AG04450 (cell line): ENCODE measurements around the gene GOLGA6L7. TPM values are rescaled to one million over a fixed set of nuclear protein-coding genes. Genes with fewer than 3 reads are reported as not detected.

Experiments used
- CTCF ChIA-PET: fragments of 300-600, 350-600 bp; formaldehyde crosslinking; extraction: SDS; loops from one replicate; lab custom pipeline; 2022; ENCODE audit warnings: antibody characterized with exemption, inconsistent platforms; lab: Charles Lee
- POLR2A ChIA-PET: fragments of 350-600 bp; formaldehyde crosslinking; extraction: SDS; loops from one replicate; lab custom pipeline; 2021; ENCODE audit warnings: antibody characterized with exemption, inconsistent platforms; lab: Yijun Ruan, JAX
- DNase-seq: peaks from one replicate; pipeline ENCODE4 v3.0.0-alpha.2; 2011; ENCODE audit warnings: low read depth, low spot score
- H3K27ac ChIP-seq: one replicate; pipeline ENCODE4 v1.5.1; 2012; ENCODE audit warnings: low read depth, low read length, control low read depth
- H3K27me3 ChIP-seq: one replicate; pipeline ENCODE4 v1.6.0; 2012; ENCODE audit warnings: low read length; ENCODE audit not compliant: control insufficient read depth, insufficient read depth
- H3K4me3 ChIP-seq: 2 replicates; pipeline ENCODE4 v1.5.1; 2011; ENCODE audit warnings: mild to moderate bottlenecking, low read depth, low read length, control low read depth
- H3K9me3 ChIP-seq: 2 replicates; pipeline ENCODE4 v1.5.1; 2012; ENCODE audit warnings: low read length; ENCODE audit not compliant: control insufficient read depth, insufficient read depth
- CTCF ChIP-seq: IDR thresholded peaks from 2 replicates; pipeline ENCODE4 v1.5.1; 2011; ENCODE audit warnings: low read depth, low read length, control low read depth, inconsistent platforms
- polyA plus RNA-seq: library from polyadenylated mRNA; depleted of rRNA; stranded (reverse); fragments of >200 nt; gene quantifications from 2 replicates; pipeline ENCODE4 v1.2.3, GENCODE V29; 2011

The GOLGA6L7 gene
- polyA plus RNA-seq, 1 experiment, result not detected

- CTCF ChIA-PET, result interaction anchor here (2.4 kb wide), 1 partner anchor 203 kb away, joined by 9 read pairs; no protein-coding TSS in a partner anchor
- peak overlapping the region; percentile 68 for H3K4me3 ChIP-seq
- POLR2A ChIA-PET, result no interaction called here
- TF ChIP-seq CTCF, result no peak
- no peak for DNase-seq
- H3K9me3 ChIP-seq, result no peaks in the 10 kb centered on the region; the same call in 1 of the 2 replicates
- no peaks in the 10 kb centered on the region for H3K27me3 ChIP-seq
- no peak overlapping the region for H3K27ac ChIP-seq
Observed at GRCh38 chr15:28886431-28887338, 38.2 kb upstream of the GOLGA6L7 start.

GRCh38 chr15:28885630-28886430 is 37.4 kb upstream of the GOLGA6L7 start, which contains the start of gene APBA2:
APBA2 (plus strand) TSS chr15:28885974; CDS start chr15:29053885, 167,911 bp downstream.
- Histone ChIP-seq H3K4me3 (peak within 1 kb of the TSS; percentile 68), H3K27ac (no peak within 1 kb of the TSS), H3K27me3 (no peaks in the 10 kb centered on the region), H3K9me3 (no peaks in the 10 kb centered on the region; the same call in 1 of the 2 replicates)
- no peak for DNase-seq
- ChIA-PET POLR2A (no interaction called here), CTCF (interaction anchor here (1.3 to 2.4 kb wide), 2 partner anchors 204 to 218 kb away, joined by 5 to 9 read pairs; no protein-coding TSS in a partner anchor)
- no peak for TF ChIP-seq CTCF

- H3K27ac ChIP-seq, result no peak overlapping the region
- POLR2A ChIA-PET, result no interaction called here
- H3K9me3 ChIP-seq, result no peaks in the 10 kb centered on the region; the same call in 1 of the 2 replicates
- CTCF ChIA-PET, result interaction anchor here (1.3 to 2.4 kb wide), 2 partner anchors 205 to 218 kb away, joined by 5 to 9 read pairs; no protein-coding TSS in a partner anchor
- H3K4me3 ChIP-seq, result peak overlapping the region; percentile 68
- TF ChIP-seq CTCF, result 0 out of 2 replicates have a peak, but pooled peaks have one; percentile 2
- no peaks in the 10 kb centered on the region for H3K27me3 ChIP-seq
- DNase-seq, result no peak
Observed at GRCh38 chr15:28885128-28885629, 36.7 kb upstream of the GOLGA6L7 start.

GRCh38 chr15:28884151-28884940 is 35.9 kb upstream of the GOLGA6L7 start:
- no peak for TF ChIP-seq CTCF
- ChIA-PET POLR2A (no interaction called here), CTCF (interaction anchor here (1.3 to 2.4 kb wide), 2 partner anchors 205 to 219 kb away, joined by 5 to 9 read pairs; no protein-coding TSS in a partner anchor)
- H3K27me3 ChIP-seq, result peaks cover 2% of the 10 kb centered on the region
- H3K27ac ChIP-seq, result no peak overlapping the region
- no peak overlapping the region for H3K4me3 ChIP-seq
- no peak for DNase-seq
- no peaks in the 10 kb centered on the region; the same call in 1 of the 2 replicates for H3K9me3 ChIP-seq
